ENCODE data around the gene KRT81.

The KRT81 gene

GRCh38 chr12:52300796-52301691 lies 9.7 kb upstream of the KRT81 start:
- ChIA-PET CTCF (no interaction called here), POLR2A (no interaction called here)
- no peak for DNase-seq (ENCODE audit: low read depth, low spot score)
- H3K4me3 ChIP-seq (ENCODE audit: low read depth, low read length), result no peak overlapping the region
- no peak for TF ChIP-seq CTCF (IDR thresholded peaks at IDR 0.05; ENCODE audit: insufficient read depth, low read length, missing control alignments)

DNA sequence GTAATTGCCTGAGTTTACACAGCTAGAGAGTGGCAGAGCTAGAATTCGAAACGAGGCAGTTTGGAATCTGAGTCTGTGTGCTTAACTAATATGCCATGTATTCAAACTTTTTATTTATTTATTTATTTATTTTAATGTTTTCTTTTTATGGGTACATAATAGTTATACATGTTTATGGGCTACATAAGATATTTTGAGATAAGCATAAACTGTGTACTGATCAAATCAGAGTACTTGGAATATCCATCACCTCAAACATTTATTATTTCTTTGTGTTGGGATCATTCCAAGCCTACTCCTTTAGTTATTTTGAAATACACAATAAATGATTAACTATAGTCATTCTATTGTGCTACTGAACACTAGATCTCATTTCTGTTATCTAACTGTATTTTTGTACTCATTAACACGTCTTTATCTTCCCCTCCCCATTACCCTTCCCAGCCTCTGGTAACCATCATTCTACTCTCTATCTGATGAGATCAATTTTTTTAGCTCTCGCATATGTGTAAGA lies 7.4 kb upstream of the KRT81 start:
- no peak for DNase-seq (ENCODE audit: low read depth, low spot score)
- TF ChIP-seq CTCF (IDR thresholded peaks at IDR 0.05; ENCODE audit: insufficient read depth, low read length, missing control alignments), result no peak
- POLR2A ChIA-PET, result no interaction called here
- CTCF ChIA-PET, result interaction anchor here (1.0 to 5.5 kb wide), 5 partner anchors 9 to 29 kb away, joined by 3 to 30 read pairs (median 9); no protein-coding TSS in a partner anchor
- H3K4me3 ChIP-seq (ENCODE audit: low read depth, low read length), result no peak overlapping the region

- CTCF ChIA-PET, result interaction anchor here (0.8 to 5.5 kb wide), 4 partner anchors 11 to 684 kb away, joined by 3 to 30 read pairs (median 10); no protein-coding TSS in a partner anchor
- H3K4me3 ChIP-seq (ENCODE audit: low read depth, low read length), result no peak overlapping the region
- no peak for TF ChIP-seq CTCF (IDR thresholded peaks at IDR 0.05; ENCODE audit: insufficient read depth, low read length, missing control alignments)
- POLR2A ChIA-PET, result interaction anchor here (0.6 kb wide), 1 partner anchor 1603 kb away, joined by 3 read pairs; no protein-coding TSS in a partner anchor
- no peak for DNase-seq (ENCODE audit: low read depth, low spot score)
Observed at GRCh38 chr12:52296572-52297215, 5.4 kb upstream of the KRT81 start.

- no peak for DNase-seq (ENCODE audit: low read depth, low spot score)
- no peak for TF ChIP-seq CTCF (IDR thresholded peaks at IDR 0.05; ENCODE audit: insufficient read depth, low read length, missing control alignments)
- ChIA-PET POLR2A (interaction anchor here (0.6 kb wide), 1 partner anchor 1602 kb away, joined by 3 read pairs; no protein-coding TSS in a partner anchor), CTCF (interaction anchor here (1.1 to 5.5 kb wide), 6 partner anchors 10 to 174 kb away, joined by 3 to 30 read pairs (median 8); no protein-coding TSS in a partner anchor)
- no peak overlapping the region for H3K4me3 ChIP-seq (ENCODE audit: low read depth, low read length)
Observed at GRCh38 chr12:52295663-52296062, 4.3 kb upstream of the KRT81 start.

DNA sequence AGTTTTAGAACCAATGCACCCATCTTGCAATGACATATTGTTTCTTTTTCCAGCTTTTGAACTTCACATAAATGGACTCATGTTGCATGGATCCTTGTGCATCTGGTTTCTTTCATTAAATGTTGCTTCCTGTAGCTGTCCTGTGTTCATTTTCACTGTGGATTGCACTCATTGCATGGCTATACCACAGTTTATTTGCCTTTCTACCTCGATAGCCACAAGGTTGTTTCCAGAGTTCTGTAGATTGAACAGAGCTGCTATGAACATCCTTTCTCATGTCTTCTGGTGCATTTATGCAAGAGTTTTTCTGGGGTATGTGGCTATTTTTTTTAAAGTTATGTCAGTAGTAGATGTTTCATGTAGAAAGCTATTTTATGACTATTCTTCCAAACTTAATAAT lies 3.5 kb upstream of the KRT81 start:
- ChIA-PET CTCF (interaction anchor here (0.8 to 5.5 kb wide), 12 partner anchors 9 to 576 kb away, joined by 3 to 30 read pairs (median 4); no protein-coding TSS in a partner anchor), POLR2A (interaction anchor here (0.7 kb wide), 1 partner anchor 104 kb away, joined by 3 read pairs; no protein-coding TSS in a partner anchor)
- DNase-seq (ENCODE audit: low read depth, low spot score), result no peak
- TF ChIP-seq CTCF (IDR thresholded peaks at IDR 0.05; ENCODE audit: insufficient read depth, low read length, missing control alignments), result no peak
- no peak overlapping the region for H3K4me3 ChIP-seq (ENCODE audit: low read depth, low read length)

Measured in AG04449 (cell line).